Stimulated activated CD4-positive, alpha-beta T cell treated with anti-CD3 and anti-CD28 coated beads, Interleukin-4, amount 100 ng/mL, for 1 hour (primary cell): Measurements from ENCODE around the gene MTA1.

ENCODE experiments used
- DNase-seq: peaks from one replicate; pipeline ENCODE4 v3.0.0-alpha.2; 2020

The MTA1 gene

DNA sequence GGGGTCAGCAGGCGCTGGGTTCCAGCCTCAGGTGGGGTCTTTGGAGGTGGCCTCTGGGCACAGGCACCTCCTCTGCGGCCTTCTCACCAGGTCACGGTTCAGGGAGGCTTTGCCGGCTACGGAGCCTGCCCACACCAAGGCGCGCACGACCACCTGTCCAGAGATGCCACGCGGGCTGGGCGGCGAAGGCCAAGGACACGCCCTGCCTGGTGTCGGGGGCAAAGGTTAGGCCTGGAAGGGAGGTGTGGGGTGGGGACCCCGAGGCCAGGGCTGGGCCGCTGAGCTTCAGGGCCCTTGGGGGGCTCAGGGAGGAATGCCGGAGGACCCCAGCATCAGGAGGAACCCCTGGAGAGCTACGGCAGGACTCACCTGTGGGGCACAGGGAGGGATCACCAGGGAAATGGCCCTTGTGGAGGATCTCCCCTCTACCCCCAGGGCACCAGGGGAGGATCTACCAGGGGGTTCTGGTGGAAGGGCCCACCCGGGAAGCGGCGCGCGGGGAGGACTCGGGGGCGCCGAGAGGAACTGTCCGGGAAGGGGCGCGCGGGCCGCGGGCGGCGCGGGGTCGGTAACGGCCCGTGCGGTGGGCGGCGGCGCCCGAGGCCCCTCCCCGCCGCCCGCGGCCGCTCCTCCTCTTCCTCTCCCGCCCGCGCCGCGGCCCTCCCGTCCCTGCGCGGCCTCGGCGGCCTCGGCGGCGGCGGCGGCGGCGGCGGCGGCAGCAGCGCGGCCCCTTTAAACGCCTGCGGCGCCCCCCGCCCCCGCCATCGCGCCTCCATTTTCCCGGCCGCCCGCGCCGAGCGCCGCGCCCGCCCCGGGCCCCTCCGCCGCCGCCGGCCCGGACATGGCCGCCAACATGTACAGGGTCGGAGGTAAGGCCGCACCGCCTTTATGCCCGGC is at the start of gene MTA1:
Gene MTA1, plus strand, starts transcription at position 633 of the 897 bp plus-strand sequence. Its CDS starts 209 bp downstream, at position 842.
- peak; percentile 66 for DNase-seq

DNA sequence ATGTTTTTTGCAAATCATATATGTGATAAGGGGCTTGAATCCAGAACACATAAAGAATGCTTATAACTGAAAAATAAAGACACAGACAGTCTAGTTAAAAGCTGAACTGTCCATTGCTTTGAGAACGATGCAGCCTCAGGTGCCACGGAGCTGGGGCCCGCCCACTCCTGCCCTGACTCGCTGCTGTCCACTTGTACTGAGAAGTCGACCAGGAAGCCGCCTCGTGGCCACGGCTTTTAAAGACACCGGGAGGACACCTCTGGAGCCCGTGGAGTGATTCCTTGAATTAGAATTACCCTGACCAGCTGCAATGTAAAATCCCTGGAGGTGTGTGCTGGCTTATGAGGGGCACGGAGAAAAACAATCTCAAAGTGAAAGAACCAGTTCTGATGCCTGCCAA is 45.2 kb upstream of the MTA1 start:
- no peak for DNase-seq

DNA sequence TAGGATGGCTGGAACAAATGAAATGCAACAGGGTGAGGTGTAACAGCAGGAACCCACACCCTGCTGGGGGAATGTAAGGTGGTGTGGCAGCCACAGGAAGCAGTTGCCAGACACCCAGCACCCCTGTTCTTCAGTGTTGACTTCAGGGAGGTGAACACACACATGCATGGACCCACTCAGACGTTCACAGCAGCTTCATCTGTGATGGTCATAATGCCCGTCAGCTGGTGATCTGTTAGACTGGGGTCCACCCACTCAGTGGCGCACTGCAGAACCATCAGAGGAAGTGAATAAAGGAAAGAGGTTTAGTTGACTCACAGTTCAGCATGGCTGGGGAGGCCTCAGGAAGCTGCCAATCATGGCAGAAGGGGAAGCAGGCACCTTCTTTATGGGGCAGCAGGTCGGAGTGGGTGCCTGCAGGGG is 44.0 kb upstream of the MTA1 start:
- DNase-seq, result peak; percentile 18

DNA sequence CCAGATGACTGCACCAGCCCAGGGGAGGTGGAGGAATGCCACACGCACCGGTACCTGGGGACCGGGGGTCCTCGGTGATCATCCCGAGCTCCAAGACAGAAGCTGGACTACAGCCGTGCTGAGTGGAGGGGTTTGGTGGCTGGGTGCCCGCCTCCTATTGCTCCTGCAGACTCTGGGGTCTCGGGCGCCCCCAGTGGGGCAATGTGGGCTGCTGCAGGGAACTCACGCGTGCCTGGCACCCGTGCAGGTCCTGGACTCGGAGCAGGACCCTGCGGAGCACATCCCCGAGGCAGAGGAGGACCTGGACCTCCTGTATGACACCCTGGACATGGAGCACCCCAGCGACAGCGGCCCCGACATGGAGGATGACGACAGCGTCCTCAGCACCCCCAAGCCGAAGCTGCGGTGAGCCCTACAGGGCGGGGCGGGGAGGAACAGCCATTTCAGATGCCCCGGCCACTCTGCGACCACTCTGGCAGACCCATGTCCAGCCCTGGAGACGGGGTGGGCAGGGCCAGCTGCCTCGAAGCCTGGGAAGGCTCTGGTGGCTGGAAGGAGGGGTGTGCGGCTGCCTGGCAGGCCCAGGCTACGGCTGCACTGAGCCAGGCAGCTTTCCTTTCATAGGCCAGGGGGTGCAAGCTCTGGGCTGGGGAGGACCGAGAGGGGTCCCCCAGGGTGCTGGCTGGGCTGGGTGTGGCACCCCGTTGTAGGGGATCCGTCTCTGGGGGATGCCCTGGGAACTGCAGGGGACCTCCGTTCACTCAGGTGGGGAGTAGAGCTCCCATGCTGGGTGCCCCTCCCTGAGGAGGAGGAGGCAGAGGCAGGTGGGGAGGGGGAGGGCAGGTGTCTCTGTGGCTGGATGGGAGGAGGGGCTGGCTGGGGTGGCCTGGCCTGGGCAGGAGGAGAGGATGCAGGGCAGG is 42.8 kb upstream of the MTA1 start:
- DNase-seq, result no peak

DNA sequence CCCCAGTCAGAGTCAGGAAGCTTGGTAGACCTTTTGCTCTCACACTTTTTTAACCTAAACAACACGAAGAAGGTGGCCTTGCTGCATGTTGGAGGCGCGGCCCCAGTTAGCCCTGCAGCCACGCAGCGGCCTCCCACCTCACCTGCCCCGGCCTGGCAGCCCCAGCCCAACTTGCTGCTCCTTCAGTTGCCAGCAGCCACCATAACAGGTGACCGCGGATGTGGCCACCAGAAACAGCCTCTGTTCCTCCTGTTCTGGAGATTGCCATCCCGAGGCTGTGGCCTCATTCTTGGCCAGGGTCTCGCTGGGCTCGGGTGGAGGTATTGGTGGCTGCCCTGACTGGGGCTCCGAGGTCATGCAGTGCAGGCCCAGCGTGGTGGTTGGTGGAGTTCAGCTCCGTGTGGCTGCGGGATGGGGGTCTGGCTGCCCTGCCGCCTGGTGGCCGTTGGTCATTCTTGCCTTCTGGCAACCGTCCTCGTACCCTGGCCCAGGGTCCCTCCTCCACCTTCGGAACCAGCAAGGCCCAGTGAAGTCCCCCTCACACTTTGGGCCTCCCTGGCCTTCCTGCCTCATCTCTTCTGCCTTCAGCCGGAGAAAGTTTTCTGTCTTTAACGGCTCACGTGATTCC is 42.0 kb upstream of the MTA1 start:
- no peak for DNase-seq

DNA sequence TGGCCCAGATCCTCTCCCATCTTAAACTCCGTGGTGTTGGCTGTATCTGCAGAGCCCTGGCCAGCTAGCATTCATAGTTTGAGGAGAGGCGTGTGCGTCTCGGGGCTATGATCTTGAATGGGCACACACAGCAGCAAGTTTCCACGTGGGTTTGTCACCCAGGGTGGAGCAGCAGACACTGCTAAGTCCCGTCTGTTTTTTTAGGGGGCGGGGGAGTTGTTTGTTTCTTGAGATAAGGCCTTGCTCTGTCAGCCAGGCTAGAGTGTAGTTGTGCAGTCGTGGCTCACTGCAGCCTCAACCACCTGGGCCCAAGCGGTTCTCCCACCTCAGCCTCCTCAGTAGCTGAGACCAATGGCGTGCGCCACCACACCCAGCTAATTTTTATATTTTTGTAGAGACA is 41.4 kb upstream of the MTA1 start:
- no peak for DNase-seq

DNA sequence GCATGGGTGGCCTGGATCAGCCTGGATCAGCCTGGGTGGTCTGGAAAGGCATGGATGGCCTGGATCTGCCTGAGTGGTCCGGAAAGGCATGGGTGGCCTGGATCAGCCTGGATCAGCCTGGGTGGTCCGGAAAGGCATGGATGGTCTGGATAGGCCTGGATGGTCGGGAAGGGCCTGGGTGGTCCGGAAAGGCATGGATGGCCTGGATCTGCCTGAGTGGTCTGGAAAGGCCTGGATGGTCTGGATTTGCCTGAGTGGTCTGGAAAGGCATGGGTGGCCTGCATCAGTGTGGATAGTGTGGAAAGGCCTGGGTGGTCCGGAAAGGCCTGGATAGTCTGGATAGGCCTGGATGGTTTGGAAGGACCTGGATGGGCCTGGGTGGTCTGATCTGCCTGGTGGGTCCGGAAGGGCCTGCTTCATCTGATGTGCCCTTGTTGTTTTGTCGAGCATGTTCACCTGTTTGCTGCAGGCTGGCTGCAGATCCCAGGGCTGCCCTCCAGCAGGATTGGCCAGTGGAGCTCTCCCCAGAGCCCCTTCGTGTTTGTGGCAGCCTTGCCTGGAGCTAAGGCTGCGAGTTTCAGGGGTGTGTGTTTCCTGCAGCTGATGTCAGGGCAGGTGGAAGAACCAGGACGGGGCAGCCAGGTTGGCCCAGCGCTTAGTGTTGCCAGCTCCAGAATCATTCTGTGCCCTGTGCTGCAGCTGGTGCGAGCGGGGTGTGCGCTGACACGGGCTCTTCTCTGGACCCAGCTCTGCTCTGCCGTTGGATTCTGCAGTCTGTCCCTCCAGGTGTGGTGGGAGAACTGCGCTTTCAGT is 40.5 kb upstream of the MTA1 start:
- no peak for DNase-seq

DNA sequence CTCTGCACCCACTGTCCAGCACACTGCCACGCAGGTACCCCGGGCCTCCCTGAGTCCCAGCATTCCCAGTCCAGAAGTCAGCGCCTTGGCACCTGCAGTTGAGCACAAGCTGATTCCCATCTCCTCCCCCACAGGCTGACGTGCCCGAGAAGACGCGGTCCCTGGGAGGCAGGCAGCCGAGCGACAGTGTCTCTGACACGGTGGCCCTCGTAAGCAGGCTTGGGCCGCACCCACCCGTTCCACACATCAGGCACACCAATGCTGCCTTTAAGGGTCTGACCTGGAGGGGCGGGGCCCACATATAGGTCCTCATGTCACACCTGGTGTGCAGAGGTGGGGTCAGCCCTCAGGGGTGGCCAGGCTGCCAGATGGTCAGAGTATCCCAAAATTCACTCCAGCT is 39.7 kb upstream of the MTA1 start:
- no peak for DNase-seq

DNA sequence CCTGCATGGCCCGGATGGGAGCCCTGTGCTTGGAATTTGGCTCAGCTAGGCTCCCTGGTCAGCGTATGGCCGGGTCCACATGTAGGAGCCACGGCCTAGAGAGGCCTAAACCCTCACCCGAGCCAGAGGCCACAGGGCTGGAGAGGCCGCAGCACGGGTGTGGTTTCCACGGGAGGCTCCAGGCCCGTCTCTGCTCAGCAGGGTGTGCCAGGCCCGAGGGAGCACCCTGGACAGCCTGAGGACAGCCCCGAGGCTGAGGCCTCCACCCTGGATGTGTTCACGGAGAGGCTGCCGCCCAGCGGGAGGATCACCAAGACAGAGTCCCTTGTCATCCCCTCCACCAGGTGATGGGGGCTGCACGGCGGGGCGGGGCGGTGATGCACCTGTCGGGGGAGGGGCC is 38.9 kb upstream of the MTA1 start:
- DNase-seq, result no peak

DNA sequence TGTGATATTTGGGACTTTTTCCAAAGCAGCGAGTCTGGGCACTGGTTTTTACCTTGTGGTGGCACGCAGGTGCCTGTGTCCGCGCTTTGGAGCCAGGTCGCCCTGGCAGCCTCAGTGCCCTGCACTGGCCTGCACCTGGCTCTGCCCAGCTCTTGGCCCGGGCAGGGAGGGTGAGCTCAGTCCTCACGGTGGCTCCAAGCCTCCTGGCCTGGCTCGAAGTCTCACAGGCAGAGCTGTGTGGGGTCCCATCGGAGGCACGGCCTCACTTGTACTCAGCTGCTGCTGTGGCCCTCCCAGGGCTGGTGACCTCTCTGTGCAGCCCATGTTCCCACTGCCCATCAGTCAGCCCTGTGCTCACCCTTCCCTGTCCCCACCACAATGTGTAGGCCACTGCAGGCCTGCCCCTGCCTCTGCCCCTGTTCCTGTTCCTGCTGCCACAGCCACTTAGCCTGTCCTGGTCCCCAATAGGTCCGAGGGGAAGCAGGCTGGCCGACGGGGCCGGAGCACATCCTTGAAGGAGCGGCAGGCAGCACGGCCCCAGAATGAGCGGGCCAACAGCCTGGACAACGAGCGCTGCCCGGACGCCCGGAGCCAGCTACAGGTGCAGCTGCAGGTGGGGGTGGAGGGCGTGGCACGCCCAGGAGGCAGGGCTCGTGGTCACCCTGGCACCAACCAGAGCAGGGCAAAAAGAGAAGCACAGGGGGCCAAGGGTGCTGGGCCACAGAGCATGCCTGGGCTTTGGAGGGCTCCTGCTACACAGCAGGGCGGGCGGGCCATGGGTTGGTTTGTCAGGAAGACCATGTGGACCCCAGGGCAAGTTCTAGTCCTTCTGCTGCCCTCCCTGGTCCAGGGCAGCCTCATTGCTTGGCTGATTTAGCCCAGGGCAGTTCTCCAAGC is 37.9 kb upstream of the MTA1 start:
- DNase-seq, result no peak

DNA sequence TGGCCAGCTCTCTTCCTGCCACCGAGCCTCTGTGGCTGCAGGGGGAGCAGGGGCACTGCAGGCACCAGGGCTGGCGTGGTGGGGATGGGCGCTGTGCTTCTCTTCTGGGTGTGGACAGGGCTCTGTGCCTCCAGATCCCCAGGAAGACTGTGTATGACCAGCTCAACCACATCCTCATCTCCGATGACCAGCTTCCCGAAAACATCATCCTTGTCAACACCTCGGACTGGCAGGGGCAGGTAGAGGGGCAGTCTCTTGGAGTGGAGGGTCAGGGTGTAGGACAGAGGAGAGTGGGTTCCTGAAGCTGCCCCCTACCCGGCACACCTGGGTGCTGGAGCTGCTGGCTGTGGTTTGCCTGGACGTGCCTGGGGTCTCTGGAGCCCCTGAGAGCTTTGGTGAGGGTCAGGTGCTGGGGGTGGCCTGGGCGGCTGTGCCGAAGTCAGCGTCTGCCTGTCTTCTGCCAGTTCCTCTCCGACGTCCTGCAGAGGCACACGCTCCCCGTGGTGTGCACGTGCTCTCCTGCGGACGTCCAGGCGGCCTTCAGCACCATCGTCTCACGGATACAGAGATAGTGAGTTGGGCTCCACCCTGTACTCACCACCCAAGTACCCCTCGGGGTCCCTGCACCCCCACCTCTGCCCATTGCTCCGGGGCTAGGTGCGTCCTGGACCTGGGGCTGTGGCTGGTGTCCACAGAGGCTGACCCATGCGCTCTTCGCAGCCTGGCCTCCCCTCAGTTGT is 37.1 kb upstream of the MTA1 start:
- DNase-seq, result no peak

DNA sequence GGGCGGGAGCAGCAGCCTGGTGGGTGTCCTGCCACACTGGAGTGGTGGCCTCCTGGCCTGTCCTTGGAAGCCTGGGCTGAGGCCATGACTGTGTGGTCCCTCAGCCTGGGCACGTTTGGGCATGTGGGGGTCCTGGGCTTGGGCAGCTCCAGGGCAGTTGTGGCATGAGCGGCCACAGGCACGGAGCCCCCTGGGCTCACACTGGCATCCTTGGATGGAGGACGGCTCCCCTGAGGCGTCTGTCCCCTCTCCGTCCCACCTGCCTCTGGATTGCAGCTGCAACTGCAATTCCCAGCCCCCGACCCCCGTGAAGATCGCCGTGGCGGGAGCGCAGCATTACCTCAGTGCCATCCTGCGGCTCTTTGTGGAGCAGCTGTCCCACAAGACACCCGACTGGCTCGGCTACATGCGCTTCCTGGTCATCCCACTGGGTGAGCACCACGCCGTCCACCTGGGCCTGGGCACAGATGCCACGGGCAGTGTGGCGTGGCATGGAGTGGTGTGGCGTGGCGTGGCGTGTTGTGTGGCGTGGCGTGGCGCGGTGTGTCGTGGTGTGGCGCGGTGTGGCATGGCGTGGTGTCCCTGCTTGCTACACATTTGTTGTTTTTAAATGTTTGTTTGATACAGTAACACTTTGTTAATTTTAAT is 36.4 kb upstream of the MTA1 start:
- no peak for DNase-seq

DNA sequence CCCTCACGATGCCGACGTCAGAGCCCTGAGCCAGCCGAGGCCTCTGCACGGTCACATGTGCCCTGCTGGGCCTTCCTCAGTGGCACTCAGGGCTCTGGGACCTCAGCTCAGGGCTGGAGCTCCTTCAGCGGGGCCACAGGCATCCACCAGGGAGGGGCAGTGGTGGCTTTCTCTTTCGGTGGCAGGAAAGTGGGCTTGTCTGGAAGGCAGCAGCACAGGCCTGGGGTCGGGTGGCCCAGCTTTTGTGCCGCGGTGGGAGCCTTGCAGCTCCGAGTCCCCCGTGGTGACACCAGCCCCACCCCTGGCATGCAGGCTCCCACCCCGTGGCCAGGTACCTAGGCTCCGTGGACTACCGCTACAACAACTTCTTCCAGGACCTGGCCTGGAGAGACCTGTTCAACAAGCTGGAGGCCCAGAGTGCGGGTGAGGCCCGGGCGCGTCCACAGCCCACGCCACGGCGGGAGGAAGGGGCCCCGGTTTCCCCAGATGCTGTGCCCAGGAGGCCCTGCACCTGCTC is 35.5 kb upstream of the MTA1 start:
- no peak for DNase-seq

DNA sequence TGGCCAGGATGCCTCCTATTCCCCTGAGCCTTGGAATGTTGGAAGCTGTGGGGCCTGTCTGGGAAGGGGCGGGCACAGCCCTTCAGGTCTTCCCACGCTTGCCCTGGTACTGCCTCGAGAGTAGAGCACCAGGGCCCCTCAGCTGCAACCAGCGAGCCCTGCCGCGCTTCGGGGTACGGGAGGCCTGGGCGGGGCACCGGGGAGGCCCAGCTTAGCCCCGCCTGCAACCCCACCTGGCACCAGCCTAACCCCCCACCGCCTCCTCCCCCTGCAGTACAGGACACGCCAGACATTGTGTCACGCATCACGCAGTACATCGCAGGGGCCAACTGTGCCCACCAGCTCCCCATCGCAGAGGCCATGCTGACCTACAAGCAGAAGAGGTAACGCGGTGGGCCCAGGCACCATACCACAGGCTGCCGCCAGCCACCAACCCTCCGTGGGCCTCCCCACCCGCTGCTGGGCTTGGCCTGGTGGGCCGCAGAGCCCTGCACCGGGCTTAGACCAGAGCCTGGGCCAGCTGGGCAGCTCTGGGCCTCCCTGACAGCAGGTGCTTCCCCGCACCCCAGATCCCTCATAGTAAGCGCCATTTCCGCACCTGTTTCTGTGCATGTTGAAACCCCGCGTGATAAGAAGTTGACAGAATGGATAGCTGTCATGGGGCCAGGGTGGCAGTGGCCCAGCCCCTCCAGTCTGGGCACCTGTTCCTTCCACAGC is 34.9 kb upstream of the MTA1 start:
- no peak for DNase-seq

DNA sequence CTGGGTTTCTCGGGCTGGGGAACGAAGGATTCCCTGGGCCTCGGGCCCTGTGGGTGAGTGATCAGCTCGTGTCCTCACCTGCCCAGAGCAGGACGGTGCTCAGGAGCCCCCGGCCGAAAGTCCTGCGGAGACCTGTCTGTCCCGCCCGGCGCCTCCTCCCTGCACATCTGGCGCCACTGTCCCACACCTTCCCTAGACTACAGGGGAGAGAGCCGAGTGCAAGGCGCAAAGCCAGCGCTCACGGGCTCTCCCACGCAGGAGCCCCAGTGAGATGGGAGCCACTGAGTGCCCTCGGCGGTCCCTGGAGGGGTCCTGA is 34.3 kb upstream of the MTA1 start:
- no peak for DNase-seq

DNA sequence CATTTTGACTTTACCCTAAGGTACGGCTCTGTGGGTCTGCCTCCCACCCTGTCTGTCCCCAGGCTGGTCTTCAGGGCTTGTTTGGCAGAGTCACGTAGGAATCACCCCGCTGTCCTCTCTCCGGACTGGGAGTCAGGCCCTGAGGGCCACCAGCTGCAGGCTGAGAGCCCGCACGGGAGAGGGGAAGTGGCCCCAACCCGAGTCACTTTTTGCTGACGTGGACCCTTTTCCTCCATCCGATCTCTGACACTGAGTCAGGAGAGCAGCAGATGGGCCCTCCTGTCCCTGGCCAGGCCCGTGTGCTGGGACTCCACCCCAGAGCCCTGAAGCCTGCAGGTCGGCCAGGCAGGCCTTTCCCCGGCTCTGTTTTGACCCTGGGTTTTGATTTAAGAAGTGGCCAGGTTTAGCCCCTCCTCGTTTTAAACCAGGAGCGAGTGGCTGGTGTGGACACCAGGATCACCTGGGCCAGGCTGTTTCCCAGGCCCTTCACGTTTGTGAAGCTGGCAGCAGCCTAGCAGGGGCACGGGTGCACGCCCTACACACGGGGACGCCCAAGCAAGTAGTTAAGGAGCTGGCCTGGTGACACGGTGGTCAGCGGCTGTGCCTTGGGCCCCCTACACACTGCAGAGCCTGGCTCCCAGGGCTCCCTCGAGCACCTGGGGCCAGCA is 33.8 kb upstream of the MTA1 start:
- no peak for DNase-seq

DNA sequence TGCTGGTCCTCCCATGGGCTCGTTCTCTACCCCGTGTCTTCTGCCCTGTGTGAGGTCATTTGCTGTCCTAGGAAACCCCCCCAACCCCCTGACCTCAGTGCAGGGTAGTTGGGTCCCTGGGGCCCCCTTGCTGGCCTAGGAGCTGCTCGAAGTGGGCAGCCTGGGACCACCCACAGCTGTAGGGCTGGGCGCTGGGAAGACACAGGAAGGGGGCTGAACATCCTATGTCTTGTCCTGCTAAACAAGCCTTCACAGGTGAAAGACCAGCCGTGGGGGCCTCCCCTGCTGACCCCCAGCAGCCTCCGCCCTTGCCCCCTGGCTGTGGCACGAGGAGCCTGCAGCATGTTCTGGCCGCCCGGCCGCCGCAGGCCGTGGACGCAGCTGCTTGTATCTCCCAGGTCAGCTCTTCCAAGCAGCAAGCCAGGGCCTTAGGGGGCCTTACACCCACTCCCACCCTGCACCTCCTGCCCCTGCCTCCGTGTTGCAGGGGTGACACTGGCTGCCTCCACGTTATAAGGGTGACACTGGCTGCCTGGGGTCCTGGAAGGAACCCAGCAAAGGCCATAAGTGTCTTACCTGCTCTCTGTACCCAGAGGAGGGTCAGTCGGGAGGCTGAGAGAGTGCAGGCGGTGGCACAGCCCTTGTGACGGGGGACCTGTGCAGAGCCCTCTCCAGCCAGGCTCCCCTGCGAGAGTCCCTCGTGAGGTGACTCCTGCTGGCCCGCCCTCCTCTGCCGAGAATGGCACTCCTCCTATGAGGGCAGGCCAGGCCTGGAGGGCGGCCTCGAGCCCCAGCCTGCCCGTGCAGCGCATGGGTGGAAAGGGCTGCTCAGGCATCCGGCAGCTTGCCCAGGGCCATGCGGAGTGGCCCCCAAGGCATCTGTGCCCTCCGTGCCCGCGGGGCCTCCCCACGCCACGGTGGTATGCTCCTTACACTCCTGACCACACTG is 32.8 kb upstream of the MTA1 start:
- no peak for DNase-seq

DNA sequence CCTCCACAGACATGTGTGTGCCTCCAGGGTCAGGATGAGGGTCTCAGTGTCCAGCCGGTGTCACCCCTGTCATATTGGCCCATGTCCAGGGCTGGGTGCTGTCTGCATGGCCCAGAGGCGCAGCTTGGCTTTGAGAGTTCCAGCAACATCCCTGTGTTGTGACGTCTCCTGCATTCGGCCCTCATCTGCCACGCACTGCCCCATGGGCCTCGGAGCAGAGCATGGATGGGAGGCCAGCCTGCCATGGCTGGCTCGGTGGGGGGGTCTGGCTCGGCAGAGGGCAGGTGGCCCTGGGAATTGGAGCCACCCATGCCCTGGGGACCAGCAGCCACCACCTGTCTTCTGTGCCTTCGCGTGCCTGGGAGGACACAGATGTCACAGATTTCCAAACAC is 32.1 kb upstream of the MTA1 start:
- no peak for DNase-seq
